ENCODE data around the gene B3GALT6.
A peak's percentile ranks its signal among the peaks of the same experiment; 100 is the strongest.

The B3GALT6 gene

GRCh38 chr1:1231400-1232207, 433 bp upstream of the B3GALT6 start, which contains the start of gene SDF4:
TSS of gene SDF4 (minus strand) at chr1:1232001. CDS start at chr1:1228772, 3,229 bp downstream.
- peak; percentile 100 for DNase-seq (ENCODE audit: low spot score)

GRCh38 chr1:1232796-1233566, 944 bp downstream of the B3GALT6 start:
- no peak for DNase-seq (ENCODE audit: low spot score)

GRCh38 chr1:1233567-1233892, 1.5 kb downstream of the B3GALT6 start:
- no peak for DNase-seq (ENCODE audit: low spot score)

GRCh38 chr1:1234180-1234808, 2.3 kb downstream of the B3GALT6 start:
- DNase-seq (ENCODE audit: low spot score) = no peak

GRCh38 chr1:1235016-1235744, 3.1 kb downstream of the B3GALT6 start:
- DNase-seq (ENCODE audit: low spot score) = no peak

GRCh38 chr1:1236176-1236763, 4.2 kb downstream of the B3GALT6 start:
- no peak for DNase-seq (ENCODE audit: low spot score)

GRCh38 chr1:1236945-1237873, 5.2 kb downstream of the B3GALT6 start:
- DNase-seq (ENCODE audit: low spot score) = no peak

- DNase-seq (ENCODE audit: low spot score) = no peak
Measured at GRCh38 chr1:1237874-1238701, 6.1 kb downstream of the B3GALT6 start.

GRCh38 chr1:1238702-1239178, 6.7 kb downstream of the B3GALT6 start:
- DNase-seq (ENCODE audit: low spot score) = no peak

- DNase-seq (ENCODE audit: low spot score) = no peak
Measured at GRCh38 chr1:1239227-1239613, 7.2 kb downstream of the B3GALT6 start.

- DNase-seq (ENCODE audit: low spot score) = no peak
Measured at GRCh38 chr1:1239614-1240347, 7.7 kb downstream of the B3GALT6 start.

- DNase-seq (ENCODE audit: low spot score) = no peak
Measured at GRCh38 chr1:1240348-1240732, 8.3 kb downstream of the B3GALT6 start.

GRCh38 chr1:1240822-1241587, 9.0 kb downstream of the B3GALT6 start:
- DNase-seq (ENCODE audit: low spot score) = peak; percentile 63

- DNase-seq (ENCODE audit: low spot score) = no peak
Measured at GRCh38 chr1:1241588-1242219, 9.7 kb downstream of the B3GALT6 start.

- no peak for DNase-seq (ENCODE audit: low spot score)
Measured at GRCh38 chr1:1242461-1243265, 10.6 kb downstream of the B3GALT6 start.

GRCh38 chr1:1243266-1243660, 11.2 kb downstream of the B3GALT6 start:
- no peak for DNase-seq (ENCODE audit: low spot score)

- no peak for DNase-seq (ENCODE audit: low spot score)
Measured at GRCh38 chr1:1243807-1244191, 11.8 kb downstream of the B3GALT6 start.

Measured in GM03348 (cell line).